OCI-LY3 (cell line): Measurements from ENCODE around the gene SMO.
"Not testable (repeated sequence)": the region's sequence is repeated elsewhere in the genome, so short reads cannot be mapped to it uniquely, and the experiment has no call there.

Source experiments
- EZH2phosphoT487 ChIP-seq: fragments of 200-600 bp; shearing (Covaris generic); IDR thresholded peaks from 2 replicates; pipeline ENCODE4 v1.6.1; 2018; ENCODE audit warnings: antibody characterized with exemption, mixed run types, low read depth
- TF ChIP-seq, protein P1 (sequence below): fragments of 200-600, 300-600 bp; sonication (generic); IDR thresholded peaks from 2 replicates; pipeline ENCODE4 v1.5.1; 2014; ENCODE audit warnings: antibody characterized with exemption, low read length, low read depth

DNA sequence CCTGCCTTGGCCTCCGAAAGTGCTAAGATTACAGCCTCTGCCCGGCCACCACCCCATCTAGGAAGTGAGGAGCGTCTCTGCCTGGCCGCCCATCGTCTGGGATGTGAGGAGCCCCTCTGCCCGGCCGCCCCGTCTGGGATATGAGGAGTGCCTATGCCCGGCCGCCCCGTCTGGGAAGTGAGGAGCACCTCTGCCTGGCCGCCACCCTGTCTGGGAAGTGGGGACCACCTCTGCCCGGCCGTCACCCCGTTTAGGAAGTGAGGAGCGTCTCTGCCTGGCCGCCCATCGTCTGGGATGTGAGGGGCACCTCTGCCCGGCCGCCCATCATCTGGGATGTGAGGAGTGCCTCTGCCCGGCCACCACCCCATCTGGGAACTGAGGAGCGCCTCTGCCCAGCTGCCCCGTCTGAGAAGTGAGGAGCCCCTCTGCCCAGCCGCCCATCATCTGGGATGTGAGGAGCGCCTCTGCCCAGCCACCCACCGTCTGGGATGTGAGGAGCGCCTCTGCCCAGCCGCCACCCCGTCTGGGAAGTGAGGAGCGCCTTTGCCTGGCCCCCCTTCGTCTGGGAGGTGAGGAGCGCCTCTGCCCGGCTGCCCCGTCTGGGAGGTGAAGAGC lies 27.8 kb downstream of the SMO start:
- TF ChIP-seq, protein P1, sequence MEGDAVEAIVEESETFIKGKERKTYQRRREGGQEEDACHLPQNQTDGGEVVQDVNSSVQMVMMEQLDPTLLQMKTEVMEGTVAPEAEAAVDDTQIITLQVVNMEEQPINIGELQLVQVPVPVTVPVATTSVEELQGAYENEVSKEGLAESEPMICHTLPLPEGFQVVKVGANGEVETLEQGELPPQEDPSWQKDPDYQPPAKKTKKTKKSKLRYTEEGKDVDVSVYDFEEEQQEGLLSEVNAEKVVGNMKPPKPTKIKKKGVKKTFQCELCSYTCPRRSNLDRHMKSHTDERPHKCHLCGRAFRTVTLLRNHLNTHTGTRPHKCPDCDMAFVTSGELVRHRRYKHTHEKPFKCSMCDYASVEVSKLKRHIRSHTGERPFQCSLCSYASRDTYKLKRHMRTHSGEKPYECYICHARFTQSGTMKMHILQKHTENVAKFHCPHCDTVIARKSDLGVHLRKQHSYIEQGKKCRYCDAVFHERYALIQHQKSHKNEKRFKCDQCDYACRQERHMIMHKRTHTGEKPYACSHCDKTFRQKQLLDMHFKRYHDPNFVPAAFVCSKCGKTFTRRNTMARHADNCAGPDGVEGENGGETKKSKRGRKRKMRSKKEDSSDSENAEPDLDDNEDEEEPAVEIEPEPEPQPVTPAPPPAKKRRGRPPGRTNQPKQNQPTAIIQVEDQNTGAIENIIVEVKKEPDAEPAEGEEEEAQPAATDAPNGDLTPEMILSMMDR, result not testable (repeated sequence)
- not testable (repeated sequence) for TF ChIP-seq EZH2phosphoT487
